Effector memory CD4-positive, alpha-beta T cell (primary cell): ENCODE data around the gene UHMK1.
A peak's percentile ranks its signal among the peaks of the same experiment; 100 is the strongest.
"Not testable (repeated sequence)": the region's sequence is repeated elsewhere in the genome, so short reads cannot be mapped to it uniquely, and the experiment has no call there.

Experiments used
- DNase-seq, 3 donors: peaks; one replicate each; pipeline ENCODE4 v3.0.0-alpha.2; 2020
- H3K27ac ChIP-seq: 2 replicates; pipeline ENCODE4 v1.7.0; 2013; ENCODE audit warnings: mild to moderate bottlenecking, low read length, moderate library complexity; ENCODE audit not compliant: insufficient read depth, poor library complexity, severe bottlenecking
- H3K27me3 ChIP-seq: replicated peaks from 2 replicates; pipeline ENCODE4 v1.7.0; 2013; ENCODE audit warnings: mild to moderate bottlenecking, low read length; ENCODE audit not compliant: insufficient read depth, control insufficient read depth, poor library complexity, severe bottlenecking
- H3K36me3 ChIP-seq: 2 replicates; pipeline ENCODE4 v1.7.0; 2013; ENCODE audit warnings: mild to moderate bottlenecking, low read length, moderate library complexity; ENCODE audit not compliant: control insufficient read depth, insufficient read depth
- H3K4me1 ChIP-seq: 2 replicates; pipeline ENCODE4 v1.7.0; 2013; ENCODE audit warnings: low read length, mild to moderate bottlenecking; ENCODE audit not compliant: control insufficient read depth, insufficient read depth, poor library complexity, severe bottlenecking
- H3K4me3 ChIP-seq: 2 replicates; pipeline ENCODE4 v1.7.0; 2013; ENCODE audit warnings: low read length, low read depth, mild to moderate bottlenecking; ENCODE audit not compliant: insufficient read depth, poor library complexity, severe bottlenecking
- H3K9me3 ChIP-seq: 2 replicates; pipeline ENCODE4 v1.7.0; 2013; ENCODE audit warnings: mild to moderate bottlenecking, low read length, moderate library complexity; ENCODE audit not compliant: control insufficient read depth

The UHMK1 gene

GRCh38 chr1:162561616-162562469, 64.2 kb downstream of the UHMK1 start, which contains the start of gene UAP1:
Gene UAP1 (plus strand): TSS chr1:162561722. CDS start chr1:162566069, 4,347 bp downstream.
- Histone ChIP-seq H3K4me1 (no peaks in the 10 kb centered on the region), H3K36me3 (no peaks in the 10 kb centered on the region)
- DNase-seq = no peak

GRCh38 chr1:162562470-162562828, 64.8 kb downstream of the UHMK1 start:
- H3K9me3 ChIP-seq = no peaks in the 10 kb centered on the region
- H3K27ac ChIP-seq = no peak overlapping the region
- H3K4me1 ChIP-seq = no peaks in the 10 kb centered on the region
- DNase-seq = no peak
- H3K4me3 ChIP-seq = no peak overlapping the region
- H3K27me3 ChIP-seq = no peaks in the 10 kb centered on the region
- H3K36me3 ChIP-seq = no peaks in the 10 kb centered on the region

More at GRCh38 chr1:162561616-162562469, 64.2 kb downstream of the UHMK1 start, which contains the start of gene UAP1:
- Histone ChIP-seq H3K9me3 (no peaks in the 10 kb centered on the region), H3K4me3 (peak within 1 kb of the TSS; percentile 84), H3K27me3 (no peaks in the 10 kb centered on the region), H3K27ac (peak within 1 kb of the TSS; percentile 73)

- H3K36me3 ChIP-seq = no peaks in the 10 kb centered on the region
- no peaks in the 10 kb centered on the region for H3K4me1 ChIP-seq
- no peak overlapping the region for H3K4me3 ChIP-seq
- no peak overlapping the region for H3K27ac ChIP-seq
- H3K27me3 ChIP-seq = no peaks in the 10 kb centered on the region
- H3K9me3 ChIP-seq = no peaks in the 10 kb centered on the region
- no peak for DNase-seq
Measured at GRCh38 chr1:162564762-162565218, 67.2 kb downstream of the UHMK1 start.

GRCh38 chr1:162565460-162565859, 67.8 kb downstream of the UHMK1 start:
- no peaks in the 10 kb centered on the region for H3K27me3 ChIP-seq
- H3K4me3 ChIP-seq = no peak overlapping the region
- DNase-seq = no peak
- no peaks in the 10 kb centered on the region for H3K4me1 ChIP-seq
- no peaks in the 10 kb centered on the region for H3K9me3 ChIP-seq
- no peaks in the 10 kb centered on the region for H3K36me3 ChIP-seq
- no peak overlapping the region for H3K27ac ChIP-seq

- H3K27me3 ChIP-seq = no peaks in the 10 kb centered on the region
- no peaks in the 10 kb centered on the region for H3K4me1 ChIP-seq
- no peak for DNase-seq
- H3K36me3 ChIP-seq = no peaks in the 10 kb centered on the region
- H3K27ac ChIP-seq = no peak overlapping the region
- no peak overlapping the region for H3K4me3 ChIP-seq
- H3K9me3 ChIP-seq = no peaks in the 10 kb centered on the region
Measured at GRCh38 chr1:162566870-162567269, 69.3 kb downstream of the UHMK1 start.

- no peaks in the 10 kb centered on the region for H3K27me3 ChIP-seq
- no peaks in the 10 kb centered on the region for H3K36me3 ChIP-seq
- no peak for DNase-seq
- no peak overlapping the region for H3K27ac ChIP-seq
- H3K9me3 ChIP-seq = no peaks in the 10 kb centered on the region
- H3K4me1 ChIP-seq = no peaks in the 10 kb centered on the region
- no peak overlapping the region for H3K4me3 ChIP-seq
Measured at GRCh38 chr1:162568802-162569201, 71.2 kb downstream of the UHMK1 start.

GRCh38 chr1:162570718-162571117, 73.1 kb downstream of the UHMK1 start:
- Histone ChIP-seq H3K27me3 (no peaks in the 10 kb centered on the region), H3K4me3 (no peak overlapping the region), H3K4me1 (no peaks in the 10 kb centered on the region), H3K36me3 (no peaks in the 10 kb centered on the region), H3K9me3 (no peaks in the 10 kb centered on the region), H3K27ac (no peak overlapping the region)
- no peak for DNase-seq

- not testable (repeated sequence) for H3K4me3 ChIP-seq, H3K36me3 ChIP-seq, DNase-seq, H3K9me3 ChIP-seq, H3K4me1 ChIP-seq, H3K27me3 ChIP-seq, H3K27ac ChIP-seq
Measured at GRCh38 chr1:162571121-162571520, 73.5 kb downstream of the UHMK1 start.

GRCh38 chr1:162571696-162572095, 74.1 kb downstream of the UHMK1 start:
- no peaks in the 10 kb centered on the region for H3K9me3 ChIP-seq
- H3K27me3 ChIP-seq = no peaks in the 10 kb centered on the region
- H3K36me3 ChIP-seq = peaks cover 2% of the 10 kb centered on the region
- no peaks in the 10 kb centered on the region for H3K4me1 ChIP-seq
- H3K4me3 ChIP-seq = no peak overlapping the region
- DNase-seq = no peak
- H3K27ac ChIP-seq = no peak overlapping the region

- Histone ChIP-seq H3K27ac (no peak overlapping the region), H3K4me3 (no peak overlapping the region), H3K27me3 (no peaks in the 10 kb centered on the region), H3K36me3 (peaks cover 4% of the 10 kb centered on the region), H3K4me1 (no peaks in the 10 kb centered on the region), H3K9me3 (no peaks in the 10 kb centered on the region)
- DNase-seq = no peak
Measured at GRCh38 chr1:162573136-162573535, 75.5 kb downstream of the UHMK1 start.
